Endodermal cell (in vitro differentiated cells): ENCODE results near the gene NT5DC1. TPM values are rescaled to one million over a fixed set of nuclear protein-coding genes. Genes with fewer than 3 reads are reported as not detected.

Experiments used
- DNase-seq: peaks from one replicate; pipeline ENCODE4 v3.0.0-alpha.2; 2017
- H3K27ac ChIP-seq: 2 replicates; pipeline ENCODE4 v1.5.1; 2013; ENCODE audit warnings: mild to moderate bottlenecking, low read depth, low read length, moderate library complexity
- H3K27me3 ChIP-seq: 2 replicates; pipeline ENCODE4 v1.6.1; 2013; ENCODE audit warnings: mild to moderate bottlenecking, low read length, moderate library complexity; ENCODE audit not compliant: insufficient read depth, control insufficient read depth, poor library complexity, severe bottlenecking
- H3K36me3 ChIP-seq: 2 replicates; pipeline ENCODE4 v1.7.0; 2013; ENCODE audit warnings: mild to moderate bottlenecking, low read length, moderate library complexity; ENCODE audit not compliant: control insufficient read depth, insufficient read depth
- H3K4me1 ChIP-seq: one replicate; pipeline ENCODE4 v1.7.0; 2013; ENCODE audit warnings: low read length; ENCODE audit not compliant: control insufficient read depth, insufficient read depth
- H3K4me3 ChIP-seq: 2 replicates; pipeline ENCODE4 v1.5.1; 2013; ENCODE audit warnings: mild to moderate bottlenecking, low read length, moderate library complexity
- H3K9ac ChIP-seq: 2 replicates; pipeline ENCODE4 v1.6.1; 2013; ENCODE audit warnings: mild to moderate bottlenecking, low read length, moderate library complexity; ENCODE audit not compliant: poor library complexity, severe bottlenecking; ENCODE audit errors: extremely low read depth
- H3K9me3 ChIP-seq: 2 replicates; pipeline ENCODE4 v1.6.1; 2013; ENCODE audit warnings: mild to moderate bottlenecking, low read length, moderate library complexity; ENCODE audit not compliant: control insufficient read depth
- H3K27ac Mint-ChIP-seq: 2 replicates; pipeline ENCODE4 v1.8.0; 2020; ENCODE audit warnings: mixed read lengths
- H3K27me3 Mint-ChIP-seq: 2 replicates; pipeline ENCODE4 v1.8.0; 2021; ENCODE audit warnings: mild to moderate bottlenecking, mixed read lengths; ENCODE audit not compliant: insufficient read depth
- H3K36me3 Mint-ChIP-seq: 2 replicates; pipeline ENCODE4 v1.8.0; 2020; ENCODE audit warnings: low read depth, mixed read lengths
- H3K4me1 Mint-ChIP-seq: 2 replicates; pipeline ENCODE4 v1.8.0; 2020; ENCODE audit warnings: mixed read lengths
- H3K4me3 Mint-ChIP-seq: 2 replicates; pipeline ENCODE4 v1.8.0; 2020; ENCODE audit warnings: mild to moderate bottlenecking, moderate library complexity, mixed read lengths
- H3K9me3 Mint-ChIP-seq: 2 replicates; pipeline ENCODE4 v1.8.0; 2020; ENCODE audit warnings: mild to moderate bottlenecking, mixed read lengths
- CTCF ChIP-seq: fragments of 200-600 bp; sonication (generic); conservative IDR thresholded peaks from 2 replicates; pipeline ENCODE4 v1.5.0; 2021; ENCODE audit warnings: antibody characterized with exemption, mild to moderate bottlenecking
- WGBS, 2 experiments: methylation state at CpG; one replicate each; pipeline versions ENCODE4 v1.1.5 to v1.1.7; 2013; ENCODE audit warnings: missing lambda C conversion rate in 2 of 2, mixed read lengths in 1 of 2; ENCODE audit not compliant: insufficient coverage in 1 of 2, insufficient read length in 1 of 2; 5-methylcytosine and 5-hydroxymethylcytosine counted together
- total RNA-seq, 2 donors: library from RNA; stranded (reverse); fragmentation: NEBNext Ultra II Directional in 1 of 2; extraction: Animal tissue kit (Norgen Biotek cat#: 25700) in 1 of 2; gene quantifications; 2 replicates in 1 of 2; 3 replicates in 1 of 2; pipeline ENCODE4 v1.2.1, GENCODE V29; 2021

NT5DC1 gene
- total RNA-seq, 2 donors from 2014 or later, result 83.0 to 136 TPM

GRCh38 chr6:116218172-116218633 lies 117.5 kb downstream of the NT5DC1 start:
- Histone ChIP-seq H3K4me3 (no peak overlapping the region), H3K27me3 (no peaks in the 10 kb centered on the region), H3K4me1 (peaks cover 7% of the 10 kb centered on the region), H3K36me3 (peaks cover 11% of the 10 kb centered on the region), H3K27ac (no peak overlapping the region), H3K9me3 (no peaks in the 10 kb centered on the region), H3K9ac (no peak overlapping the region)
- H3K4me1 Mint-ChIP-seq, result peaks cover 19% of the 10 kb centered on the region
- 68 to 81% methylated on average over 2 to 3 of the region's 3 CpGs for WGBS, 2 experiments
- no peak for DNase-seq
- H3K27me3 Mint-ChIP-seq, result no peaks in the 10 kb centered on the region
- peak; percentile 75 for TF ChIP-seq CTCF
- H3K36me3 Mint-ChIP-seq, result peaks cover 10% of the 10 kb centered on the region
- no peaks in the 10 kb centered on the region for H3K9me3 Mint-ChIP-seq
- H3K4me3 Mint-ChIP-seq, result no peak overlapping the region
- H3K27ac Mint-ChIP-seq, result no peak overlapping the region

- H3K4me3 Mint-ChIP-seq, result no peak overlapping the region
- H3K36me3 Mint-ChIP-seq, result peaks cover 14% of the 10 kb centered on the region
- TF ChIP-seq CTCF, result no peak
- Histone ChIP-seq H3K9ac (no peak overlapping the region), H3K36me3 (peaks cover 9% of the 10 kb centered on the region), H3K9me3 (no peaks in the 10 kb centered on the region), H3K4me3 (no peak overlapping the region), H3K4me1 (peaks cover 7% of the 10 kb centered on the region), H3K27me3 (no peaks in the 10 kb centered on the region), H3K27ac (no peak overlapping the region)
- H3K27ac Mint-ChIP-seq, result no peak overlapping the region
- WGBS, 2 experiments, result 96% methylated on average over 4 to 5 of the region's 5 CpGs
- H3K27me3 Mint-ChIP-seq, result no peaks in the 10 kb centered on the region
- peaks cover 23% of the 10 kb centered on the region for H3K4me1 Mint-ChIP-seq
- DNase-seq, result no peak
- H3K9me3 Mint-ChIP-seq, result no peaks in the 10 kb centered on the region
Measured at GRCh38 chr6:116218866-116219265, 118.2 kb downstream of the NT5DC1 start.

- H3K9me3 Mint-ChIP-seq, result no peaks in the 10 kb centered on the region
- H3K9ac ChIP-seq, result no peak overlapping the region
- H3K27me3 ChIP-seq, result no peaks in the 10 kb centered on the region
- H3K36me3 ChIP-seq, result peaks cover 4% of the 10 kb centered on the region
- no peak overlapping the region for H3K4me3 ChIP-seq
- H3K27ac Mint-ChIP-seq, result no peak overlapping the region
- H3K36me3 Mint-ChIP-seq, result peaks cover 14% of the 10 kb centered on the region
- no peak overlapping the region for H3K27ac ChIP-seq
- peaks cover 23% of the 10 kb centered on the region for H3K4me1 Mint-ChIP-seq
- H3K27me3 Mint-ChIP-seq, result no peaks in the 10 kb centered on the region
- no peaks in the 10 kb centered on the region for H3K9me3 ChIP-seq
- 93 to 100% methylated on average over 2 to 3 of the region's 3 CpGs for WGBS, 2 experiments
- no peak for TF ChIP-seq CTCF
- no peak for DNase-seq
- peaks cover 7% of the 10 kb centered on the region for H3K4me1 ChIP-seq
- no peak overlapping the region for H3K4me3 Mint-ChIP-seq
Measured at GRCh38 chr6:116221067-116221466, 120.4 kb downstream of the NT5DC1 start.
